ENCODE data around the gene MAGEB3.

DNA sequence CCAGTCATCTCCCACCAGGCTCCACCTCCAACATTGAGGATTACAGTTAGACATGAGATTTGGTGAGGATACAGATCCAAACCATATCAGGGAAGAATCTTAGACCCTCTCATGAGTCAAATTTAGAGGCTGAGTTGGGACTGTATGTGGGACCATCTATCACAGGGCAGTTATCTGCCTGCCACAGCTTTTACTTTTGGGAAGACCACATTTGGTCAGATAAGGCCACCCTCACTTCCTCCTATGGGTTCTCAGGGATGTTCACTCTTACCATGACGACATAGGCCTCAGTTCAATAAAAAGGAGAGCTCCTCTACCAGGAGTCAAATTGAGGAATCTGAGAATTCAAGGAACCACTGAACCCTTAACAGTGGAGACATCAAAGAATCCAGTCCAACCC is 13.0 kb upstream of the MAGEB3 start:
- TF ChIP-seq, protein P1, sequence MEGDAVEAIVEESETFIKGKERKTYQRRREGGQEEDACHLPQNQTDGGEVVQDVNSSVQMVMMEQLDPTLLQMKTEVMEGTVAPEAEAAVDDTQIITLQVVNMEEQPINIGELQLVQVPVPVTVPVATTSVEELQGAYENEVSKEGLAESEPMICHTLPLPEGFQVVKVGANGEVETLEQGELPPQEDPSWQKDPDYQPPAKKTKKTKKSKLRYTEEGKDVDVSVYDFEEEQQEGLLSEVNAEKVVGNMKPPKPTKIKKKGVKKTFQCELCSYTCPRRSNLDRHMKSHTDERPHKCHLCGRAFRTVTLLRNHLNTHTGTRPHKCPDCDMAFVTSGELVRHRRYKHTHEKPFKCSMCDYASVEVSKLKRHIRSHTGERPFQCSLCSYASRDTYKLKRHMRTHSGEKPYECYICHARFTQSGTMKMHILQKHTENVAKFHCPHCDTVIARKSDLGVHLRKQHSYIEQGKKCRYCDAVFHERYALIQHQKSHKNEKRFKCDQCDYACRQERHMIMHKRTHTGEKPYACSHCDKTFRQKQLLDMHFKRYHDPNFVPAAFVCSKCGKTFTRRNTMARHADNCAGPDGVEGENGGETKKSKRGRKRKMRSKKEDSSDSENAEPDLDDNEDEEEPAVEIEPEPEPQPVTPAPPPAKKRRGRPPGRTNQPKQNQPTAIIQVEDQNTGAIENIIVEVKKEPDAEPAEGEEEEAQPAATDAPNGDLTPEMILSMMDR (IDR thresholded peaks at IDR 0.05): no peak
- no peak for TF ChIP-seq POLR2A (IDR thresholded peaks at IDR 0.05)
